Ramos (cell line): ENCODE results near the gene PLA2G2D.

ENCODE experiments used
- in situ Hi-C: fragments of 300-500 bp; cut with MboI; formaldehyde crosslinking; loops from one replicate; pipeline ENCODE4 v1.14.3; 2022; ENCODE audit warnings: low sequenced_read_pairs; ENCODE audit not compliant: unreplicated experiment

Gene PLA2G2D

GRCh38 chr1:20093303-20093702, 26.0 kb downstream of the PLA2G2D start:
- in situ Hi-C loops, result no loop called here

DNA sequence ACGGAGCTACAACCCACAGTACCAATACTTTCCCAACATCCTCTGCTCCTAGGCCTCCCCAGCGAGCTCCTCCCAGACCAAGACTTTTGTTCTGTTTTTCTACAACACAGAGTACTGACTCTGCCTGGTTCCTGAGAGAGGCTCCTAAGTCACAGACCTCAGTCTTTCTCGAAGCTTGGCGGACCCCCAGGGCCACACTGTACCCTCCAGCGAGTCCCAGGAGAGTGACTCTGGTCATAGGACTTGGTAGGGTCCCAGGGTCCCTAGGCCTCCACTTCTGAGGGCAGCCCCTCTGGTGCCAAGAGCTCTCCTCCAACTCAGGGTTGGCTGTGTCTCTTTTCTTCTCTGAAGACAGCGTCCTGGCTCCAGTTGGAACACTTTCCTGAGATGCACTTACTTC, 28.7 kb downstream of the PLA2G2D start:
- in situ Hi-C loops, result no loop called here

DNA sequence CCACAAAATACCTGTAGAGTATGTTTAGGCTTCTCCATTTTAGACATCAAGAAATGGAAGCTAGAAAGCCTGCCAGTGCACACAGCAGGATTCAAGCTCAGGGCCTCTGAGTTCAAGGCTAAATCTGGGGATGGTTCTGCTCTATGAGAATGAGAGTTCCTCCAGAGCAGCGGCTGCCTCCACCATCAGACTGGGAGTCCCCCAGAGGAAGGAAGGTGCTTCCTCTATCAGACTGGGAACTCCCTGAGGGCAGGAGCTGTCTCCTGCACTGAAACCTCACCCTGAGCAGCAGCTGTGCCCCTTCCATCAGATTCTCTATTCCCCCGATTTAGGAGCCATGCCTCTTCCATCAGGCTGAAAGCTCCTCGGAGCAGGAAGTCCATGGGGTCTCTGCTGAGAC, 29.2 kb downstream of the PLA2G2D start:
- in situ Hi-C loops, result no loop called here

DNA sequence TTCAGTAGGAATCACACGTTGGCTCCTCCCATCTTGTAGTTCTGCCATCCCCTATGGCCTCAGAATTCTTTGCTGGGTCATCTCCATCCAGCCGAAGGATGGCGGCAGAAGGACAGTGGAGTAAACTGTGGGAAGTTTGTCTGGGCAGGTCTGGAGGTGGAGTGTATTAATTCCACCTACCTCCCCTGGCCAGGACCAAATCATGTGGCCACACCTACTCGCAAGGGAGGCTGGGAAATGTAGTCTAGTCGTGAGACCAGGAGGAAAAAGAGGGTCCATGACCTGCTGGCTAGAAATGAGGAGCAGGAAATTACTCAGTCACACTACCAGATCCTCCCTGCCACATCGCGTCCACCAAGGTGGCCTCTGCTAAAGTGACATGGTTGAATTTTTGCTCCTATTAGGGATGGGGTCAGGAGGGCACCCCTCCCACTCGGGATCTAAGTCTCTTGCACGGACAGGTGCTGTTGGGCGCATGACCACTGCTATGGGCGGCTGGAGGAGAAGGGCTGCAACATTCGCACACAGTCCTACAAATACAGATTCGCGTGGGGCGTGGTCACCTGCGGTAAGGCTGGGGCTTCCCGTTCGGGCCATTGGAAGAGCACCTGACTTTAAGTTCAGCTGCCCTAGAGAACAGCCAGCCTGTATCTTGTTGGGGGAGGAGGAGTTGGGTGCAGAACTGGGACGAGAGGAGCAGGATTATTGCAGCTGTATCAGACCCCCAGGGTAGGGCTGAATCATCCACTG, 29.8 kb downstream of the PLA2G2D start:
- in situ Hi-C loops, result no loop called here

- in situ Hi-C loops, result no loop called here
Measured at GRCh38 chr1:20087668-20088067, 31.7 kb downstream of the PLA2G2D start.

DNA sequence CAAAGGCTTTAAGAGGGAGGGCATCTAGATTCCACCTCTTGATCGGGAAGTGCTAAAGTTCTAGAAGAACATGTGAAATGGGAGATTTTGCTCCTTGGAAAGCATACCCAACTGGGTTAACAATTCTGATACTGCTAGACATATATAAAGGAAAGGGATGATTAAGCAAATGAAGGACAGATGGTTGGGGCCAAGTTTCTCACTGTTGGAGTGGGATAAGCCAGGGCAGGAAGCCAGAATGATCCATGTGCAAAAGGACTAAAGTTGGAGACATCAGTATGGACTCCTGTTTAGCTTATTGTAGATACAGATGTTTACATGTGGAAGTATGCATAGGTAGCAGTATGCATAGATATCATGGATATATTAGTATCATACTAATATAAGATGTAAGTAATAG, 32.5 kb downstream of the PLA2G2D start:
- in situ Hi-C loops, result no loop called here

- in situ Hi-C loops, result no loop called here
Measured at GRCh38 chr1:20083178-20083944, 36.0 kb downstream of the PLA2G2D start.

GRCh38 chr1:20082772-20083171, 36.6 kb downstream of the PLA2G2D start:
- in situ Hi-C loops, result no loop called here

DNA sequence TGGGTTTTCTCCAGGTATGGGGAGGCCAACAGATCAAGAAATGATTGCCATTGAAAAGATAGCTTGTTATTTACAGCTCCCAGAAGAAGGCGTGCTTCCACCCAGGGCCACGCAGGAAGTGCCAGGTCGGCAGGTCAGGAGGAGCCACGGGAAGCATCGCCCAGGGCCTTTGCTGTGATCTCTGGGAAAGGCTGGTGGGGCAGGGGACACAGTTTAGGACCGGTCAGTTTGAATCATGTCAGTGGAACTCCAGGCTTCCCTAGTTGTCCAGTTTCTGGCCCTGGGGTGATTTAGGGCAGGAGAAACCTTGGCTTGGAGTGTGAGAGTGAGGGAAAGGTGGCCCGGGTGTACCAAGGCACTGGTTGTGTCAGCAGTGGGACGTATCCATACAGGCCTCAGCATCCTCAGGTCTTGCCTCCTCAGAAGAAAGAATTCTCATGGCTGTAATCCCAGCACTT, 38.0 kb downstream of the PLA2G2D start:
- in situ Hi-C loops, result no loop called here

DNA sequence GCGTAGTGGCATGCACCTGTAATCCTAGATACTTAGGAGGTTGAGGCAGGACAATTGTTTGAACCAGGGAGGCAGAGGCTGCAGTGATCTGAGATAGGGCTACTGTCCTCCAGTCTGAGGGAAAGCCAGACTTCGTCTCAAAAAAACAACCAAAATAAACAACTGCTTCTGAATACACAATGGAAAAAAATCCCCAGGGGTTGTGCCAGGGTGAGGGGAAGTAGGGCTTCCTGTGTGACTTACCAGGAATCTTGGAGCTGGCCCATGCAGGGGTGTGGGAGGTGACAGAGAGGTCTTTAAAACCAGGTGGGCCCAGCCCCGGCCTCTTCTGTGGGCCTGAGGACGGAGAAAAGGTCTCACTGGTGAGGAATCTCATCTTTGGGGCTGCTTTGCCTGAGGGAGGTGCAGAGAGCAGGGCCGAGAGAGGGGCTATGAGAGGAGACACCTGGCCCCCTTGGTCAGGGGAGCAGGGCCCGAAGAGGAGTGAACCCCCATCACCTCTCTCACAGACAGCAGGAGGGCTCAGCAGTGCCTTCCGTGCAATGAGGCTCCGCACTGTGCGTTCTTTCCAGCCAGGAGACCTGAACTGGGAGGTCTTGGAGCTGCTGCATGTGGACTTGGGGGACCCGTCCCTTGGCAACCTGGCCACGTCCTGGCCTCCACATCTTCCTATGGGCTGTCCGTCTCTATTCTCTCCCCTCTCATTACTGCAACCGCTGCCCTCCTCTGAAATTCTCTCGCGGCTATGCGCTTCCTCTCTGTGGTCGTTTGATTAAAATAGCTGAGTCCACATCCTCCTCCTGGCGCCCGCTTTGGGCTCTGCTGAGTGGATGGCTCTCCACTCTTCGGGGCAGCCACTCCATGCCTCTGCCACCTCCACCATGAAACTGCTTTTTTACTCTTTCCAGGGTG, 38.6 kb downstream of the PLA2G2D start:
- in situ Hi-C loops, result no loop called here

DNA sequence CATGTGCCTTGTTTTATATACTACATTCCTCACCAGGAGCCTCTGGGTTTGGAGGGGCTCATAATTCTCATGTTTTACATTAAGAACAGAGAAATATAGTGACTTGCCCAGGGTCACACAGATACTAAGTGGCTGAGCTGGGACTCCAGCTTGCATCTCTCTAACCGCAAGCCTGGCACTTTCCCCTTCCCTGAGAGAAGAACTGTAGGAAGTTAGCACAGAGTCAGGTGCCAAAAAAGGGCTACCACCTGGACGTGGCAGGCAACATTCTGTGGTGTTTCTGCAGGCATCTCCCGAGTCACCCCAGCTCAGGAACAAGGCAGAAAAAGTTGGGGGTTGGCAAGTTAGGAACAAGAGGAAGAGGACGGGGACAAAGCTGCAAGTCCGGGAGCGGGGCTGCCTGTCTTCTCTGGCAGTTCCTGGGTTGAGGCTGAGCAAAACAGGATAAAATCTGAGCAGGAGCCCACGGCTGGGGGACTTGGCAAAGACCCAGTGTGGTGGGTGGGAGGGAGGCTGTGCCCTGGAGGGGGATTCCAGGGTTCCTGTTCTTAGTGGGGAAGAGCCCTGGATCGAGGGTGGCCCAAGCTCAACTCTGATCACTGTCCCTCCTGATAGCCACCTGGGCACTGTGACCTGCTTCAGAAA, 39.6 kb downstream of the PLA2G2D start:
- in situ Hi-C loops, result no loop called here

DNA sequence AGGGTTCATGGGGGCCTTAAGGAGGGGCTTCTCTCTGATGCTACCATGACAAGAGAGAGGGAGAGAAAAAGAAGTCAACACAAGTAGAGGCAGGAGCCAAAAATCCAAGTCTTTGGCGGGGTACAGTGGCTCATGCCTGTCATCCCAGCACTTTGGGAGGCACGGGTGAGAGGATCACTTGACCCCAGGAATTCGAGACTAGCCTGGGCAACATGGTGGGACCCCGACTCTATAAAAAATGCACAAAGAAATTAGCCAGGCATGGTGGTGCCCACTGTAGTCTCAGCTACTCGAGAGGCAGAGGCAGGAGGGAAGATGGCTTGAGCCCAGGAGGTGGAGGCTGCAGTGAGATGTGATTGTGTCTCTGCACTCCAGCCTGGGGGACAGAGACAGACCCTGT, 40.6 kb downstream of the PLA2G2D start:
- in situ Hi-C loops, result no loop called here

DNA sequence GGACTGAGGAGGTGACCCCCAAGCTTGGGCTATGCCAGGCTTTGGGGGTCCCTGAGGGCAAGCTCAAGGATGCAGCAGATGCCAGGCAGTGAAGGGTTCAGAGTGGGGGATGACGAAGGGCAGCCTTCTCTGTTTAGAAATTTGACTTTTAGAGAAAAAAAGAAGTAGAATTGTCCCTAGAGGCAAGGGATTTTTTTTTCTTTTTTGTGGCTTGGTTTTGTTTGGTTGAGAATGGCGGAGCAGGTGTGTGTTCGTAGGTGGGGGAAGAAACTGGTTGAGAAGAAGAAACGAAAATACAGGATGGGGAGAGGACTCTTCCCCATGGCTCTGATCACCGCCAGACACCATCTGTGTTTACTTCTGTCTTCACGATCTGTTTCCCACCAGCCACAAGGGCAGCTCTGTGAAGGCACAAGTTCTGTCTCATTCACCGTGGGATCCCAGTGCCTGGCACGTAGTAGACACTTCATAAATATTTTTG, 41.1 kb downstream of the PLA2G2D start:
- in situ Hi-C loops, result no loop called here

GRCh38 chr1:20076710-20077461, 42.5 kb downstream of the PLA2G2D start:
- in situ Hi-C loops, result no loop called here

- in situ Hi-C loops, result no loop called here
Measured at GRCh38 chr1:20076223-20076622, 43.1 kb downstream of the PLA2G2D start.

- in situ Hi-C loops, result no loop called here
Measured at GRCh38 chr1:20075345-20075744, 44.0 kb downstream of the PLA2G2D start.

DNA sequence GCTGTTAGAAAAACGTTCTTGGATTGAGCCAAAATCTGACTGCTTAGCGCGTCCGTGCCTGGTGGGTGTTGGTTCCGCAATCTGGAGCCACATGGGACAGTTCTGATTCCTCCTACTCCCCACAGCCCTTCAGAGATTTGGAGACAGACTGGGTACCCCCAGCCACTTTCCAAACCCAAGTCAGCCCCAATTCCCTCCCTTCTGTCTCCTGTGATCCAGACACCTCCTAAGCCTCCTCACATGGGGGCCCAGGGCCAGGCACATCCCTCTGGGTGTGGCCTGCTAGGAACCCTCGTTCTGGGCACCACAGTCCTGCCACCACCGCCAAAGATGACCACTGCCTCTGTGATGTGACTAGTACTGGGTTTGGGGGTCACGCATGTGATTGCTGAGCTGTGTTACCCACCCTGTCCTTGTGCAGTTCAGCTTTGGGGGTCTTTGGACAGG, 44.6 kb downstream of the PLA2G2D start:
- in situ Hi-C loops, result no loop called here

DNA sequence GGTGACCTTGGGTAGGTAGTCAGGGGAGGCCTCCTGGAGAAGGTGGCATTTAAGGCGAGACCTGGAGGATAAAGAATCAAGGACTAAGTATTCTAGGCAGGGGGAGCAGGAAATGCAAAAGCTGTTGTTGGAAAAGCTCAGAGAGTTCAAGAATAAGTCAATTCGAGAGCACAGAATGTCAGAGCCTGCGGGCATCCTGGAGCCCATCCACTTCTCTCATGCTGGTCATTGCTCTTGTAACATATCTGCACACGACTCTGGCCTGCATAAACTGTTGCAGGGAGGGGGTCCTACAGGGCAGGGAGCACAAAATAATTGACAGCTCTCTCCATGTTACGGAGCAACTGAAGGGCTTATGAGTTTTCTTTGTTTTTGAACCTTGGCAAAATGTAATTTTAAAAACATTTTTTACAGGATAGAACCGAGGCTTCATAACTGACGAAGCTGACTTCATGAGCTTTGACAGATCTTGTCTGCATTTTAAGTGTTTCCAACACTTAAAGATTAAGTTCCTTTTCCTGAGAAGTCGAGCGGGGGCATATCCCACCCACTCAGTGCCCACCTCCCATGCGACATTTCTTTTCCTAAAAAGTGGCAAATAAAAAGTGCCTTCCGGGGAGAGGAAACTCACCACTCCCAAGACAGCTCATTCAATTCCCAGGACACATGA, 45.1 kb downstream of the PLA2G2D start:
- in situ Hi-C loops, result no loop called here

DNA sequence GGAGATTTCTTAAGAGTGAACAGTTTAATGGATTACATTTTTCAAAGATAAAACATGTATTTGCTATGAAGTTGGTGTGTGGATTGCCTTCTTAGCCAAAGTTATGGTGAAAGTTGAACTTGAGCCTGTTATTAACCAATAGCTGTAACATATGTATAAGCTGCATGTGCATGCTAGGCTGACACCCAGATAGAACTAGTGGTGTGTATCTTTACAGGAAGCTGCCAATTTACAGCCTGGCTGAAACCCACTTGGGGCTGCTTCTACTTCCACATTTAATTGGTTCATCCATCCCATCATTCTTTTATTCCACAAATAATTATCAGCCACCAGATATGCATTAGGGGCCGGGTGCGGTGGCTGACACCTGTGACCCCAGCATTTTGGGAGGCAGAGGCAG, 46.1 kb downstream of the PLA2G2D start:
- in situ Hi-C loops, result no loop called here
